Cardiac fibroblast (primary cell): ENCODE data around the gene EDIL3.

Experiments
- DNase-seq, 2 donors: peaks; one replicate each; pipeline versions ENCODE4 v3.0.0 to v3.0.0-alpha.2; 2010; ENCODE audit warnings: low read depth in 2 of 2
- H3K4me3 ChIP-seq, 2 donors: replicated peaks in 1 of 2; 1 replicate in 1 of 2; 2 replicates in 1 of 2; pipeline ENCODE4 v1.5.1; 2011; ENCODE audit warnings: low read depth in 2 of 2, low read length in 2 of 2, mild to moderate bottlenecking in 2 of 2, moderate library complexity in 1 of 2
- CTCF ChIP-seq: IDR thresholded peaks from one replicate; pipeline ENCODE4 v1.5.1; 2011; ENCODE audit warnings: low read depth, mild to moderate bottlenecking, low read length, inconsistent platforms

The EDIL3 gene

GRCh38 chr5:84411832-84412605 lies 27.3 kb upstream of the EDIL3 start:
- TF ChIP-seq CTCF, result no peak
- no peak overlapping the region for H3K4me3 ChIP-seq
- DNase-seq, result peak; percentile 9 to 16

- no peak overlapping the region for H3K4me3 ChIP-seq
- DNase-seq, result no peak
- TF ChIP-seq CTCF, result no peak
These were observed 21.4 kb upstream of the EDIL3 start for GRCh38 chr5:84406111-84406510.

- no peak for TF ChIP-seq CTCF
- H3K4me3 ChIP-seq, result no peak overlapping the region
- peak; percentile 61 to 96 for DNase-seq
These were observed 19.1 kb upstream of the EDIL3 start for GRCh38 chr5:84403773-84404172.

- H3K4me3 ChIP-seq, result no peak overlapping the region
- TF ChIP-seq CTCF, result no peak
- DNase-seq, result no peak
These were observed 12.7 kb upstream of the EDIL3 start for GRCh38 chr5:84397385-84397784.

GRCh38 chr5:84393969-84394368 lies 9.3 kb upstream of the EDIL3 start:
- DNase-seq, result peak; percentile 64 to 91
- no peak overlapping the region for H3K4me3 ChIP-seq

GRCh38 chr5:84392836-84393235 lies 8.2 kb upstream of the EDIL3 start:
- DNase-seq, result no peak
- no peak for TF ChIP-seq CTCF

More at GRCh38 chr5:84393969-84394368, 9.3 kb upstream of the EDIL3 start:
- no peak for TF ChIP-seq CTCF

GRCh38 chr5:84385705-84386104 lies 1.0 kb upstream of the EDIL3 start:
- TF ChIP-seq CTCF, result no peak
- no peak for DNase-seq
- H3K4me3 ChIP-seq, result no peak overlapping the region

More at GRCh38 chr5:84392836-84393235, 8.2 kb upstream of the EDIL3 start:
- H3K4me3 ChIP-seq, result no peak overlapping the region
